ENCODE measurements around the gene ANO3. TPM values are rescaled to one million over a fixed set of nuclear protein-coding genes. Genes with fewer than 3 reads are reported as not detected.

The ANO3 gene
- total RNA-seq, 2 experiments from 2014 or later: not detected

- Mint-ChIP-seq H3K4me1 (peaks cover 2% of the 10 kb centered on the region), H3K27me3 (peaks cover 25% of the 10 kb centered on the region), H3K36me3 (no peaks in the 10 kb centered on the region), H3K27ac (no peak overlapping the region), H3K4me3 (no peak overlapping the region), H3K9me3 (peaks cover 4% of the 10 kb centered on the region)
- no peak for DNase-seq
Observed at GRCh38 chr11:26330262-26330661, 1.7 kb upstream of the ANO3 start.

- Mint-ChIP-seq H3K27me3 (peaks cover 25% of the 10 kb centered on the region), H3K36me3 (no peaks in the 10 kb centered on the region), H3K4me3 (no peak overlapping the region), H3K27ac (no peak overlapping the region), H3K9me3 (peaks cover 4% of the 10 kb centered on the region), H3K4me1 (peaks cover 2% of the 10 kb centered on the region)
- DNase-seq: no peak
Observed at GRCh38 chr11:26332572-26332915, 614 bp downstream of the ANO3 start.

- Mint-ChIP-seq H3K9me3 (peaks cover 4% of the 10 kb centered on the region), H3K4me1 (peaks cover 2% of the 10 kb centered on the region), H3K27ac (no peak overlapping the region), H3K4me3 (no peak overlapping the region), H3K36me3 (no peaks in the 10 kb centered on the region), H3K27me3 (peaks cover 25% of the 10 kb centered on the region)
- DNase-seq: no peak
Observed at GRCh38 chr11:26333906-26334305, 2.0 kb downstream of the ANO3 start.

- Mint-ChIP-seq H3K27me3 (peaks cover 22% of the 10 kb centered on the region), H3K4me1 (peaks cover 2% of the 10 kb centered on the region), H3K9me3 (peaks cover 2% of the 10 kb centered on the region), H3K36me3 (no peaks in the 10 kb centered on the region), H3K27ac (no peak overlapping the region), H3K4me3 (no peak overlapping the region)
- DNase-seq: no peak
Observed at GRCh38 chr11:26335903-26336302, 4.0 kb downstream of the ANO3 start.

GRCh38 chr11:26344647-26345046 lies 12.7 kb downstream of the ANO3 start:
- H3K27me3 Mint-ChIP-seq: no peaks in the 10 kb centered on the region
- H3K27ac Mint-ChIP-seq: no peak overlapping the region
- H3K4me1 Mint-ChIP-seq: no peaks in the 10 kb centered on the region
- no peaks in the 10 kb centered on the region for H3K36me3 Mint-ChIP-seq
- no peaks in the 10 kb centered on the region for H3K9me3 Mint-ChIP-seq
- no peak overlapping the region for H3K4me3 Mint-ChIP-seq
- DNase-seq: no peak

GRCh38 chr11:26348776-26349175 lies 16.8 kb downstream of the ANO3 start:
- DNase-seq: no peak
- no peaks in the 10 kb centered on the region for H3K9me3 Mint-ChIP-seq
- no peak overlapping the region for H3K27ac Mint-ChIP-seq
- no peaks in the 10 kb centered on the region for H3K27me3 Mint-ChIP-seq
- no peaks in the 10 kb centered on the region for H3K36me3 Mint-ChIP-seq
- H3K4me1 Mint-ChIP-seq: no peaks in the 10 kb centered on the region
- H3K4me3 Mint-ChIP-seq: no peak overlapping the region

- H3K27me3 Mint-ChIP-seq: no peaks in the 10 kb centered on the region
- H3K9me3 Mint-ChIP-seq: no peaks in the 10 kb centered on the region
- H3K36me3 Mint-ChIP-seq: no peaks in the 10 kb centered on the region
- no peak overlapping the region for H3K4me3 Mint-ChIP-seq
- no peak for DNase-seq
- H3K4me1 Mint-ChIP-seq: no peaks in the 10 kb centered on the region
- no peak overlapping the region for H3K27ac Mint-ChIP-seq
Observed at GRCh38 chr11:26350002-26350401, 18.1 kb downstream of the ANO3 start.

GRCh38 chr11:26353010-26353409 lies 21.1 kb downstream of the ANO3 start:
- H3K9me3 Mint-ChIP-seq: no peaks in the 10 kb centered on the region
- DNase-seq: no peak
- no peaks in the 10 kb centered on the region for H3K4me1 Mint-ChIP-seq
- H3K4me3 Mint-ChIP-seq: no peak overlapping the region
- H3K27me3 Mint-ChIP-seq: no peaks in the 10 kb centered on the region
- no peak overlapping the region for H3K27ac Mint-ChIP-seq
- no peaks in the 10 kb centered on the region for H3K36me3 Mint-ChIP-seq

GRCh38 chr11:26359055-26359454 lies 27.1 kb downstream of the ANO3 start:
- Mint-ChIP-seq H3K4me3 (no peak overlapping the region), H3K9me3 (no peaks in the 10 kb centered on the region), H3K27me3 (no peaks in the 10 kb centered on the region), H3K27ac (no peak overlapping the region), H3K36me3 (no peaks in the 10 kb centered on the region), H3K4me1 (no peaks in the 10 kb centered on the region)
- no peak for DNase-seq

GRCh38 chr11:26365284-26365683 lies 33.4 kb downstream of the ANO3 start:
- H3K36me3 Mint-ChIP-seq: no peaks in the 10 kb centered on the region
- H3K27me3 Mint-ChIP-seq: no peaks in the 10 kb centered on the region
- peaks cover 13% of the 10 kb centered on the region for H3K9me3 Mint-ChIP-seq
- no peak overlapping the region for H3K27ac Mint-ChIP-seq
- no peak for DNase-seq
- H3K4me1 Mint-ChIP-seq: no peaks in the 10 kb centered on the region
- H3K4me3 Mint-ChIP-seq: no peak overlapping the region

GRCh38 chr11:26377619-26378018 lies 45.7 kb downstream of the ANO3 start:
- Mint-ChIP-seq H3K36me3 (no peaks in the 10 kb centered on the region), H3K27ac (no peak overlapping the region), H3K4me3 (no peak overlapping the region), H3K27me3 (no peaks in the 10 kb centered on the region), H3K9me3 (peaks cover 17% of the 10 kb centered on the region), H3K4me1 (no peaks in the 10 kb centered on the region)
- DNase-seq: no peak

GRCh38 chr11:26399336-26399735 lies 67.4 kb downstream of the ANO3 start:
- Mint-ChIP-seq H3K9me3 (peaks cover 9% of the 10 kb centered on the region), H3K27me3 (no peaks in the 10 kb centered on the region), H3K36me3 (peaks cover 2% of the 10 kb centered on the region), H3K4me3 (no peak overlapping the region), H3K27ac (no peak overlapping the region), H3K4me1 (no peaks in the 10 kb centered on the region)
- no peak for DNase-seq

GRCh38 chr11:26410706-26411366 lies 78.9 kb downstream of the ANO3 start:
- H3K4me3 Mint-ChIP-seq: no peak overlapping the region
- no peaks in the 10 kb centered on the region for H3K4me1 Mint-ChIP-seq
- H3K9me3 Mint-ChIP-seq: peaks cover 3% of the 10 kb centered on the region
- H3K36me3 Mint-ChIP-seq: no peaks in the 10 kb centered on the region
- DNase-seq: no peak
- H3K27ac Mint-ChIP-seq: no peak overlapping the region
- H3K27me3 Mint-ChIP-seq: no peaks in the 10 kb centered on the region

- H3K4me1 Mint-ChIP-seq: no peaks in the 10 kb centered on the region
- no peaks in the 10 kb centered on the region for H3K36me3 Mint-ChIP-seq
- no peaks in the 10 kb centered on the region for H3K9me3 Mint-ChIP-seq
- no peak for DNase-seq
- no peak overlapping the region for H3K4me3 Mint-ChIP-seq
- no peak overlapping the region for H3K27ac Mint-ChIP-seq
- H3K27me3 Mint-ChIP-seq: no peaks in the 10 kb centered on the region
Observed at GRCh38 chr11:26412955-26413354, 81.0 kb downstream of the ANO3 start.

GRCh38 chr11:26418386-26418912 lies 86.5 kb downstream of the ANO3 start:
- no peaks in the 10 kb centered on the region for H3K4me1 Mint-ChIP-seq
- H3K4me3 Mint-ChIP-seq: no peak overlapping the region
- no peak overlapping the region for H3K27ac Mint-ChIP-seq
- no peaks in the 10 kb centered on the region for H3K36me3 Mint-ChIP-seq
- no peak for DNase-seq
- H3K27me3 Mint-ChIP-seq: no peaks in the 10 kb centered on the region
- H3K9me3 Mint-ChIP-seq: peaks cover 2% of the 10 kb centered on the region

- Mint-ChIP-seq H3K36me3 (no peaks in the 10 kb centered on the region), H3K9me3 (peaks cover 5% of the 10 kb centered on the region), H3K27ac (no peak overlapping the region), H3K4me1 (no peaks in the 10 kb centered on the region), H3K4me3 (no peak overlapping the region), H3K27me3 (no peaks in the 10 kb centered on the region)
- no peak for DNase-seq
Observed at GRCh38 chr11:26420331-26420730, 88.4 kb downstream of the ANO3 start.
